Measurements from ENCODE around the gene NCOA5. TPM values are rescaled to one million over a fixed set of nuclear protein-coding genes. Genes with fewer than 3 reads are reported as not detected.
A peak's percentile ranks its signal among the peaks of the same experiment; 100 is the strongest.

The NCOA5 gene
- total RNA-seq, 1 experiment from 2014 or later: 26.9 TPM

DNA sequence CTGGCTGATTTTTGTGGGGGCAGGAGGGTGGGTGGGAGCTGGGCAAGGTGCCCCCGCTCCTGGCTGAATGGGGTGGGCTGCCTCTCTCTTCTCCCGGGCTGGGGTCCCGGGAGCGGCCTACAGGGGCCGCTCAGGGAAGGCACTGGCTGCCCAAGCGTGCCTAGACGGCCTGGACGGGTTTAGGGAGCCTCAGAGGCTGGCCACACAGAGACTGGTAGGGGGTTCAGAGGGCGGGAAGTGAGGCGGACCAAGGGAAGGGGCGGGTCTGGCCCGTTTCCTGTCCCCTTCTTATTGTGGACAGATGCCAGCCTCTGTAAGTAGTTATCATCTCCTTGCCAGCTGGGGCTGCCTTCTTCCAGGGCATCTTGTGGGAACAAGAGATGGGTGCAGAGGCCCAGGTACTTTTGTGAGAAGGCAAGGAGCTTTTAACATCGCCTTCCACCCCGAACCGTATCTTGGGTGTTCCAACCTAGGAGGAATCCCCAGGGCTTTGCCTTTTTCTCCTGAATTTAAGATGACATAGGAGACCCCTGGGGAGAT lies 28.8 kb upstream of the NCOA5 start:
- no peaks in the 10 kb centered on the region for H3F3A ChIP-seq (ENCODE audit: low read length, unreplicated experiment)

DNA sequence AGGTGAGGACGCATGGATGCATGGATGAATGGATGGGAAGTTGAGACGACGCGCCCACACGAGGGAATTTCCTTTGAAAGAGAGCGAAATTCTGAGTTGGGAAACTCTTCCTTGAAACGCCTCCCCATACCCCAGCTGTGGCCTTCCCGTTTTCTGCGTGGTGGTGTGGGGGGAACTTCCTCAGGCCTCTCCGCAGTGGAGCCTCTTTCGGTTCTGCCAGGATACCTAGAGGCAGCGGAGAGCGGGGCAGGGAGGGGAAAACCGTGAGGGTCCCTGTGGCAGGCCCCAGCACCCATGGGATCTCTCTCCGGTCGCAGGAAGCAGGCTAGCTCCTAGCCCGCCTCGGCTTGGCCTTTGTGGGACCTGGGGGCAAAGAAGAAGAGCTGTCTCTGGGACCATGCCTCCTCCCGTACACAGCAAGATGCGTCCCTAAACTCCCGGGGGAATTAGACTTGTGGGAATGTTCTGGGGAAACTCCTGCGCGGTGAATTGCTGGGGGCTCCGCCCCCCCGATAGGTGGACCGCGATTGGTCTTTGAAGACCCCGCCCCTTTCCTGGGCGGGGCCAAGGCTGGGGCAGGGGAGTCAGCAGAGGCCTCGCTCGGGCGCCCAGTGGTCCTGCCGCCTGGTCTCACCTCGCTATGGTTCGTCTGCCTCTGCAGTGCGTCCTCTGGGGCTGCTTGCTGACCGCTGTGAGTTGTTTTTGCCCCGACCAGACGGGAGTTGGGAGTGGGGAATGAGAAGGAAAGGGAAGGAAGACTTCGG lies 28.1 kb upstream of the NCOA5 start, which contains the start of gene CD40:
Gene CD40, plus strand, starts transcription at position 611 of the 764 bp plus-strand sequence. Its CDS starts 30 bp downstream, at position 641.
- ATAC-seq (peak; percentile 62), DNase-seq (peak; percentile 63)
- H3K4me3 ChIP-seq (ENCODE audit: low read length): peak within 1 kb of the TSS; percentile 38
- no peaks in the 10 kb centered on the region for H3K36me3 ChIP-seq (ENCODE audit: low read depth, low read length)
- H3K9me3 ChIP-seq (ENCODE audit: low read length): no peaks in the 10 kb centered on the region
- ChIA-PET POLR2A (ENCODE audit: unreplicated experiment) (no interaction called here), CTCF (no interaction called here)
- H3K27ac ChIP-seq (ENCODE audit: low read length): no peak within 1 kb of the TSS
- no peaks in the 10 kb centered on the region for H3K79me2 ChIP-seq (ENCODE audit: low read length)
- H3F3A ChIP-seq (ENCODE audit: low read length, unreplicated experiment): no peaks in the 10 kb centered on the region
- intact Hi-C loops (cut with micrococcal nuclease): no loop called here
- no peak within 1 kb of the TSS for H3K9ac ChIP-seq (ENCODE audit: low read length)
- TF ChIP-seq, protein P1, sequence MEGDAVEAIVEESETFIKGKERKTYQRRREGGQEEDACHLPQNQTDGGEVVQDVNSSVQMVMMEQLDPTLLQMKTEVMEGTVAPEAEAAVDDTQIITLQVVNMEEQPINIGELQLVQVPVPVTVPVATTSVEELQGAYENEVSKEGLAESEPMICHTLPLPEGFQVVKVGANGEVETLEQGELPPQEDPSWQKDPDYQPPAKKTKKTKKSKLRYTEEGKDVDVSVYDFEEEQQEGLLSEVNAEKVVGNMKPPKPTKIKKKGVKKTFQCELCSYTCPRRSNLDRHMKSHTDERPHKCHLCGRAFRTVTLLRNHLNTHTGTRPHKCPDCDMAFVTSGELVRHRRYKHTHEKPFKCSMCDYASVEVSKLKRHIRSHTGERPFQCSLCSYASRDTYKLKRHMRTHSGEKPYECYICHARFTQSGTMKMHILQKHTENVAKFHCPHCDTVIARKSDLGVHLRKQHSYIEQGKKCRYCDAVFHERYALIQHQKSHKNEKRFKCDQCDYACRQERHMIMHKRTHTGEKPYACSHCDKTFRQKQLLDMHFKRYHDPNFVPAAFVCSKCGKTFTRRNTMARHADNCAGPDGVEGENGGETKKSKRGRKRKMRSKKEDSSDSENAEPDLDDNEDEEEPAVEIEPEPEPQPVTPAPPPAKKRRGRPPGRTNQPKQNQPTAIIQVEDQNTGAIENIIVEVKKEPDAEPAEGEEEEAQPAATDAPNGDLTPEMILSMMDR (conservative IDR thresholded peaks at IDR 0.05; ENCODE audit: low read depth, low read length): no peak
- H4K20me1 ChIP-seq (ENCODE audit: low read length): no peaks in the 10 kb centered on the region
- H3K4me1 ChIP-seq (ENCODE audit: insufficient read depth, low read length): peaks cover 19% of the 10 kb centered on the region
- peaks cover 15% of the 10 kb centered on the region for H3K27me3 ChIP-seq (ENCODE audit: low read length)
- peak within 1 kb of the TSS; percentile 52 for H2AFZ ChIP-seq (ENCODE audit: low read length)
- peak within 1 kb of the TSS; percentile 66 for H3K4me2 ChIP-seq (ENCODE audit: low read length)
- no TSS peak for BruUV-seq (replicated peaks)
- no peaks in the 10 kb centered on the region for H3K9me2 ChIP-seq (replicated peaks; ENCODE audit: low read length)

More for the DNA sequence above, 28.8 kb upstream of the NCOA5 start:
- Histone ChIP-seq H3K4me2 (ENCODE audit: low read length) (peak overlapping the region; percentile 66; the same call in 1 of the 2 replicates), H3K9me3 (ENCODE audit: low read length) (no peaks in the 10 kb centered on the region), H3K9ac (ENCODE audit: low read length) (no peak overlapping the region), H4K20me1 (ENCODE audit: low read length) (no peaks in the 10 kb centered on the region), H3K36me3 (ENCODE audit: low read depth, low read length) (no peaks in the 10 kb centered on the region), H3K9me2 (replicated peaks; ENCODE audit: low read length) (no peaks in the 10 kb centered on the region), H2AFZ (ENCODE audit: low read length) (no peak overlapping the region), H3K4me3 (ENCODE audit: low read length) (peak overlapping the region; percentile 38; the same call in 1 of the 2 replicates), H3K27ac (ENCODE audit: low read length) (no peak overlapping the region), H3K27me3 (ENCODE audit: low read length) (peaks cover 9% of the 10 kb centered on the region; the same call in 1 of the 2 replicates), H3K79me2 (ENCODE audit: low read length) (no peaks in the 10 kb centered on the region), H3K4me1 (ENCODE audit: insufficient read depth, low read length) (peaks cover 23% of the 10 kb centered on the region)
- DNase-seq (no peak), ATAC-seq (no peak)
- TSS peak; percentile 22 for BruUV-seq (replicated peaks)
- TF ChIP-seq, protein P1 (conservative IDR thresholded peaks at IDR 0.05; ENCODE audit: low read depth, low read length): no peak
- TF ChIP-seq EZH2phosphoT487 (IDR thresholded peaks at IDR 0.05; ENCODE audit: borderline replicate concordance, low read length): no peak
- no peak for TF ChIP-seq EZH2 (IDR thresholded peaks at IDR 0.05; ENCODE audit: low read length, unreplicated experiment)
- ChIA-PET POLR2A (ENCODE audit: unreplicated experiment) (no interaction called here), CTCF (no interaction called here)
- intact Hi-C loops (cut with micrococcal nuclease): no loop called here

DNA sequence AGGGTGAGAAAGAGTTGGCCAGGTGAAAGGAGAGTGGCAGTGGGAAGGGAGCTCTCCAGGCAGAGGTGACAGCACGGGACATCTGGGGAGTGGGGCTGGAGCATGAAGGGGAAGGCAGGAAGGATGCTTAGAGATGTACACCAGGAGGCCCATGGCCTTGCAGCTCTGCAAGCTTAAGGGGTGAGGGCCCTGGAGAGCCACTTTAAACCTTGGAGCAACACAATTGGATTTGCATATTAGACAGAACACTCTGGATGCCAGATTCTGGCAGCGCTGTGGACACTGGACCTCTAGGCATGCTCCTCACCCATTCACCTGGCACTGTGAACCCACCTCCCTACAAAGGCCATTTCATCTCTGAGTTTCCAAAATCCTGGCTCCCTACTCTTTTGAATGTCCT lies 24.7 kb upstream of the NCOA5 start:
- no peak overlapping the region for H3K27ac ChIP-seq (ENCODE audit: low read length)
- no peaks in the 10 kb centered on the region for H4K20me1 ChIP-seq (ENCODE audit: low read length)
- no peak overlapping the region for H3K4me3 ChIP-seq (ENCODE audit: low read length)
- ATAC-seq (no peak), DNase-seq (no peak)
- TF ChIP-seq EZH2phosphoT487 (IDR thresholded peaks at IDR 0.05; ENCODE audit: borderline replicate concordance, low read length): no peak
- TF ChIP-seq, protein P1 (conservative IDR thresholded peaks at IDR 0.05; ENCODE audit: low read depth, low read length): no peak
- TF ChIP-seq EZH2 (IDR thresholded peaks at IDR 0.05; ENCODE audit: low read length, unreplicated experiment): no peak
- BruUV-seq (replicated peaks): no TSS peak
- peaks cover 41% of the 10 kb centered on the region for H3K27me3 ChIP-seq (ENCODE audit: low read length)
- no peaks in the 10 kb centered on the region for H3K79me2 ChIP-seq (ENCODE audit: low read length)
- no peaks in the 10 kb centered on the region for H3K36me3 ChIP-seq (ENCODE audit: low read depth, low read length)
- H3K9me3 ChIP-seq (ENCODE audit: low read length): no peaks in the 10 kb centered on the region
- H2AFZ ChIP-seq (ENCODE audit: low read length): no peak overlapping the region
- ChIA-PET CTCF (no interaction called here), POLR2A (ENCODE audit: unreplicated experiment) (no interaction called here)
- H3K9ac ChIP-seq (ENCODE audit: low read length): no peak overlapping the region
- no peaks in the 10 kb centered on the region for H3F3A ChIP-seq (ENCODE audit: low read length, unreplicated experiment)
- intact Hi-C loops (cut with micrococcal nuclease): no loop called here
- no peaks in the 10 kb centered on the region for H3K9me2 ChIP-seq (replicated peaks; ENCODE audit: low read length)
- no peaks in the 10 kb centered on the region for H3K4me1 ChIP-seq (ENCODE audit: insufficient read depth, low read length)
- H3K4me2 ChIP-seq (ENCODE audit: low read length): no peak overlapping the region
